ENCODE results near the gene WNK2.

DNA sequence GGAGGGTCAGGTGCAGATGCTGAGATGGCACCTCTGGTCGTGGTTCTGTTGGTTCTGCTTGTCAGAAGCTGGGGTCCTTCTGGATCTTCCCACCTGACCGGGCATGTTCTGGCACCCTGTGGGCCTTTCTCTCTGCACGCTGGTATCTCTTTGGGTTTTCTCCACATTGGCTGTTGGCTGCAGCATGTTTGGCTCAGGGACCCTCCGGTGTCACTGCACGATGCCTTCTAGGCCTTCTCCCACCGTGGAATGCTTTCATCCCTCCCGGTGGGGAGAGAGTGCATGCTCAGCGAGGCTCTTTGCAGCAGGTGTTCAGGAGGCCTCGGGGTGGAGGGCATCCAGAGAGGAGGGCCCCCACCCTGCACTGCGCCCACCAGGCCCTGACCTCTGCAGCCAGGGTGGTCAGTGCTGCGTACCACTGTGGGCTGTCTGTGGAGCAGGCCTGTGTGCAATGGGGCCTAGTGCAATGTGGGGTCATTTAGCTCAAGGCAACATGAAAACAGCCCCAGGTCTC lies 119.4 kb downstream of the WNK2 start:
- TF ChIP-seq GATA2 (IDR thresholded peaks at IDR 0.05; ENCODE audit: insufficient read depth, insufficient read length, low read depth, low read length) (no peak), JUN (IDR thresholded peaks at IDR 0.05; ENCODE audit: borderline replicate concordance, insufficient read depth, insufficient read length, low read depth) (no peak), POLR2A (IDR thresholded peaks at IDR 0.05; ENCODE audit: low read depth, low read length) (no peak), POLR2AphosphoS5 (IDR thresholded peaks at IDR 0.05; ENCODE audit: insufficient read depth, low read depth, low read length) (no peak), EZH2 (IDR thresholded peaks at IDR 0.05; ENCODE audit: borderline replicate concordance, low read depth, low read length, severe bottlenecking) (no peak)
- TF ChIP-seq, protein P1, sequence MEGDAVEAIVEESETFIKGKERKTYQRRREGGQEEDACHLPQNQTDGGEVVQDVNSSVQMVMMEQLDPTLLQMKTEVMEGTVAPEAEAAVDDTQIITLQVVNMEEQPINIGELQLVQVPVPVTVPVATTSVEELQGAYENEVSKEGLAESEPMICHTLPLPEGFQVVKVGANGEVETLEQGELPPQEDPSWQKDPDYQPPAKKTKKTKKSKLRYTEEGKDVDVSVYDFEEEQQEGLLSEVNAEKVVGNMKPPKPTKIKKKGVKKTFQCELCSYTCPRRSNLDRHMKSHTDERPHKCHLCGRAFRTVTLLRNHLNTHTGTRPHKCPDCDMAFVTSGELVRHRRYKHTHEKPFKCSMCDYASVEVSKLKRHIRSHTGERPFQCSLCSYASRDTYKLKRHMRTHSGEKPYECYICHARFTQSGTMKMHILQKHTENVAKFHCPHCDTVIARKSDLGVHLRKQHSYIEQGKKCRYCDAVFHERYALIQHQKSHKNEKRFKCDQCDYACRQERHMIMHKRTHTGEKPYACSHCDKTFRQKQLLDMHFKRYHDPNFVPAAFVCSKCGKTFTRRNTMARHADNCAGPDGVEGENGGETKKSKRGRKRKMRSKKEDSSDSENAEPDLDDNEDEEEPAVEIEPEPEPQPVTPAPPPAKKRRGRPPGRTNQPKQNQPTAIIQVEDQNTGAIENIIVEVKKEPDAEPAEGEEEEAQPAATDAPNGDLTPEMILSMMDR (IDR thresholded peaks at IDR 0.05; ENCODE audit: extremely low read depth in 1 of 2, insufficient read depth in 1 of 2, low read depth in 1 of 2, low read length in 2 of 2): no peak
- TF ChIP-seq, protein P2, sequence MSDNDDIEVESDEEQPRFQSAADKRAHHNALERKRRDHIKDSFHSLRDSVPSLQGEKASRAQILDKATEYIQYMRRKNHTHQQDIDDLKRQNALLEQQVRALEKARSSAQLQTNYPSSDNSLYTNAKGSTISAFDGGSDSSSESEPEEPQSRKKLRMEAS (IDR thresholded peaks at IDR 0.05; ENCODE audit: insufficient read depth, insufficient read length): no peak

Measured in endothelial cell of umbilical vein (primary cell).